ENCODE data around the gene PLPPR1. TPM values are rescaled to one million over a fixed set of nuclear protein-coding genes. Genes with fewer than 3 reads are reported as not detected.

The PLPPR1 gene
- total and polyA plus RNA-seq, 2 of the 13 experiments (the other 11 are each of a cell fraction or from before 2014, with no cell fraction given): 16.0 to 84.7 TPM

DNA sequence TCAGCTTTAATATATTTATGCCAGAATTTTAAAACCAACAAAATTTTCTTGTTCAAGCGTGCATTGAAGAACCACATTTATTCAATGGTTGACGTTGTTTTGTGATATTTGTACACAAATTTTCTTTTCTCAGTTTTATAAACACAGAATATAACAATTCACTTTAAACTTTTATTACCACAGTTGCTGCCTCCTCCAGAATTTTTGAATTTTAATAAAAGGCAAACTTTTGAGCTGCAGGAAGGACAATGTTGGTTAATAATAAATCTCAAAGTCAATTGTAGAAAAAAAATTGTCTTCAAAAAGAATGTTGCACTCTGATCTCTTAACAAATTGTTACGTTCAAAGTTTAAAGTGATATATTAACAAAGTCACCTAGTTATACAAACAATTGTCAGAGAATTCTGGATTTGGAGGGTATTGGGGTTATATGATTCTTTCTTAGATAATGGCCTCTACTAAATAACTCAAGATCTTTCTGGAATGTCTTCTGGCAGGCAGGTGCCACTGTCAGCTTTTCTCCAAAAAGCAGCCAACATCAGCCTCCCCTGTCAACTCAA is 295.8 kb downstream of the PLPPR1 start (continued):
- TF ChIP-seq ZNF512B (CRISPR knock-in tag; IDR thresholded peaks at IDR 0.05; ENCODE audit: borderline replicate concordance) (no peak), ZNF180 (CRISPR knock-in tag; IDR thresholded peaks at IDR 0.05; ENCODE audit: borderline replicate concordance, low read depth) (no peak), ZNF432 (CRISPR knock-in tag; IDR thresholded peaks at IDR 0.05; ENCODE audit: borderline replicate concordance) (no peak), HMG20B (CRISPR knock-in tag; conservative IDR thresholded peaks at IDR 0.05) (no peak), FOXK1 (CRISPR knock-in tag; IDR thresholded peaks at IDR 0.05; ENCODE audit: borderline replicate concordance, low read depth) (no peak), ZNF230 (CRISPR knock-in tag; IDR thresholded peaks at IDR 0.05) (no peak), TFAP4 (IDR thresholded peaks at IDR 0.05; ENCODE audit: borderline replicate concordance, low read depth) (no peak; the same call in 1 of the 2 replicates), ZFP37 (CRISPR knock-in tag; IDR thresholded peaks at IDR 0.05; ENCODE audit: borderline replicate concordance) (no peak), KAT7 (CRISPR knock-in tag; IDR thresholded peaks at IDR 0.05; ENCODE audit: borderline replicate concordance) (no peak), SNAPC4 (CRISPR knock-in tag; IDR thresholded peaks at IDR 0.05) (no peak), ZBTB20 (CRISPR knock-in tag; IDR thresholded peaks at IDR 0.05; ENCODE audit: borderline replicate concordance, low read depth) (no peak), TBL1XR1 (IDR thresholded peaks at IDR 0.05; ENCODE audit: borderline replicate concordance, low read length, partially characterized antibody) (peak; percentile 75), SNAPC2 (CRISPR knock-in tag; IDR thresholded peaks at IDR 0.05) (no peak), ETV5 (CRISPR knock-in tag; IDR thresholded peaks at IDR 0.05; ENCODE audit: borderline replicate concordance) (no peak), ASH2L (IDR thresholded peaks at IDR 0.05; ENCODE audit: insufficient read length, low read depth, low read length) (peak; percentile 100), ZBTB25 (CRISPR knock-in tag; IDR thresholded peaks at IDR 0.05) (no peak), DBP (CRISPR knock-in tag; IDR thresholded peaks at IDR 0.05; ENCODE audit: not compliant biosample characterization) (no peak)
- TF ChIP-seq, protein P1, sequence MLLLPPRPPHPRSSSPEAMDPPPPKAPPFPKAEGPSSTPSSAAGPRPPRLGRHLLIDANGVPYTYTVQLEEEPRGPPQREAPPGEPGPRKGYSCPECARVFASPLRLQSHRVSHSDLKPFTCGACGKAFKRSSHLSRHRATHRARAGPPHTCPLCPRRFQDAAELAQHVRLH (CRISPR knock-in tag; IDR thresholded peaks at IDR 0.05; ENCODE audit: borderline replicate concordance, low read depth): no peak
